Tibial nerve (tissue), 3 donors: Measurements from ENCODE around the gene ZBTB2.

Source experiments
- POLR2A ChIP-seq, 2 donors: fragments of 450-650 bp; IDR thresholded peaks; one replicate each; pipeline ENCODE4 v1.6.1; 2017; ENCODE audit warnings: antibody characterized with exemption in 2 of 2, mild to moderate bottlenecking in 2 of 2, moderate library complexity in 2 of 2
- TF ChIP-seq, protein P1 (sequence below), 5 experiments: fragments of 200-600 bp in 3 of 5; fragments of 450-650 bp in 2 of 5; sonication (generic) in 3 of 5; IDR thresholded peaks; one replicate each; pipeline ENCODE4 v1.5.1; 2016 to 2019; ENCODE audit warnings: antibody characterized with exemption in 5 of 5, mild to moderate bottlenecking in 3 of 5, moderate library complexity in 2 of 5

DNA sequence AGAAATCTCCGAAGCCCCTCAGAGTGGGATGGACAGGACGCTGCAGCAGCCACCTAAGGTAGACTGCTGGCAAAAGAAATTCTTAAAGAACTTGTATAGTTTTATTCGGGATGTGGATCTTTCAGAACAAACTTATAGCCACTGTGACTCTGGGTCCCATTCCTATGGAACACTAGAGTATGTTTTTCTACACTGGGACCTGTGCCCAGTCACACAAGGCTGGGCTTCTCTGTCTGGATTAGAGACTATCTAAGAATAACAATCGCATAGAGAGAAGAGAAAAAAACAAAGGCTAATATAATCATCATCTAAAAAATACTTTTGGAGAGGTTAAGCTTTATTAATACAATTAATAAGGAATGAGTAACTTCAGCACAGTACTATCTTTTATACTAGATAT is 31.6 kb upstream of the ZBTB2 start:
- TF ChIP-seq POLR2A (IDR thresholded peaks at IDR 0.05), result no peak
- TF ChIP-seq, protein P1, sequence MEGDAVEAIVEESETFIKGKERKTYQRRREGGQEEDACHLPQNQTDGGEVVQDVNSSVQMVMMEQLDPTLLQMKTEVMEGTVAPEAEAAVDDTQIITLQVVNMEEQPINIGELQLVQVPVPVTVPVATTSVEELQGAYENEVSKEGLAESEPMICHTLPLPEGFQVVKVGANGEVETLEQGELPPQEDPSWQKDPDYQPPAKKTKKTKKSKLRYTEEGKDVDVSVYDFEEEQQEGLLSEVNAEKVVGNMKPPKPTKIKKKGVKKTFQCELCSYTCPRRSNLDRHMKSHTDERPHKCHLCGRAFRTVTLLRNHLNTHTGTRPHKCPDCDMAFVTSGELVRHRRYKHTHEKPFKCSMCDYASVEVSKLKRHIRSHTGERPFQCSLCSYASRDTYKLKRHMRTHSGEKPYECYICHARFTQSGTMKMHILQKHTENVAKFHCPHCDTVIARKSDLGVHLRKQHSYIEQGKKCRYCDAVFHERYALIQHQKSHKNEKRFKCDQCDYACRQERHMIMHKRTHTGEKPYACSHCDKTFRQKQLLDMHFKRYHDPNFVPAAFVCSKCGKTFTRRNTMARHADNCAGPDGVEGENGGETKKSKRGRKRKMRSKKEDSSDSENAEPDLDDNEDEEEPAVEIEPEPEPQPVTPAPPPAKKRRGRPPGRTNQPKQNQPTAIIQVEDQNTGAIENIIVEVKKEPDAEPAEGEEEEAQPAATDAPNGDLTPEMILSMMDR (IDR thresholded peaks at IDR 0.05), result no peak
